ENCODE measurements around the gene UBA6.

- TF ChIP-seq POLR2AphosphoS5 (IDR thresholded peaks at IDR 0.05; ENCODE audit: low read depth, low read length) (no peak), POLR2A (IDR thresholded peaks at IDR 0.05; ENCODE audit: low read depth, low read length) (no peak), TAF1 (IDR thresholded peaks at IDR 0.05; ENCODE audit: low read depth, low read length) (no peak)
Measured at GRCh38 chr4:67616478-67616877, 84.5 kb downstream of the UBA6 start.
